K562 (cell line): ENCODE data around the gene MEFV. TPM values are rescaled to one million over a fixed set of nuclear protein-coding genes. Genes with fewer than 3 reads are reported as not detected.

ENCODE experiments used
- LARP7 ChIP-seq: fragments of 450-650 bp; IDR thresholded peaks from 2 replicates; pipeline ENCODE4 v1.6.1; 2016
- PHF8 ChIP-seq: fragments of 200-600 bp; sonication (generic); IDR thresholded peaks from 2 replicates; pipeline ENCODE4 v1.6.1; 2012; ENCODE audit warnings: mixed run types, mild to moderate bottlenecking, inconsistent platforms, low read length, moderate library complexity, borderline replicate concordance
- RAD51 ChIP-seq: fragments of 450-650 bp; IDR thresholded peaks from 2 replicates; pipeline ENCODE4 v1.7.1; 2016; ENCODE audit warnings: low read depth, mild to moderate bottlenecking, borderline replicate concordance
- ZBTB40 ChIP-seq, 2 experiments: fragments of 450-650 bp in 1 of 2; sonication (generic) in 1 of 2; formaldehyde crosslinking in 1 of 2; IDR thresholded peaks; 2 replicates each; pipeline versions ENCODE4 v1.7.1 to v1.9.0; 2016 to 2022; ENCODE audit warnings: inconsistent platforms in 1 of 2, mild to moderate bottlenecking in 1 of 2, missing genetic modification reagents in 1 of 2
- ZNF445 ChIP-seq: fragments of 250-450 bp; sonication (Bioruptor Pico); IDR thresholded peaks from 2 replicates; pipeline ENCODE4 v1.4.0; 2020; ENCODE audit warnings: low read depth, mild to moderate bottlenecking, moderate library complexity
- polyA plus RNA-seq, 8 experiments: library from polyadenylated mRNA; depleted of rRNA in 4 of 8; stranded (reverse) in 5 of 8; unstranded in 3 of 8; fragments of >200 nt; fragmentation: Nextera tagmentation in 2 of 8; fragmentation: Illumina TruSeq in 1 of 8; extraction: Ambion mirVana in 2 of 8; extraction: Trizol in 1 of 8; gene quantifications; 2 replicates each; pipeline versions ENCODE4 v1.2.1 to v1.2.3, GENCODE V29; 2011 to 2014; ENCODE audit warnings: inconsistent platforms in 1 of 8, missing spikeins in 1 of 8
- total RNA-seq, 7 experiments: library from RNA; depleted of rRNA in 6 of 7; stranded (reverse); fragments of >200 nt in 6 of 7; fragmentation: Illumina TruSeq in 2 of 7; extraction: Trizol in 2 of 7; gene quantifications; 2 replicates each; pipeline versions ENCODE4 v1.2.1 to v1.2.3, GENCODE V29; 2011 to 2021; ENCODE audit warnings: low replicate concordance in 1 of 7

The MEFV gene
- total and polyA plus RNA-seq, 9 of the 15 experiments (the other 6 are each of a cell fraction or from before 2014, with no cell fraction given) = 0.14 TPM; not detected in 8

DNA sequence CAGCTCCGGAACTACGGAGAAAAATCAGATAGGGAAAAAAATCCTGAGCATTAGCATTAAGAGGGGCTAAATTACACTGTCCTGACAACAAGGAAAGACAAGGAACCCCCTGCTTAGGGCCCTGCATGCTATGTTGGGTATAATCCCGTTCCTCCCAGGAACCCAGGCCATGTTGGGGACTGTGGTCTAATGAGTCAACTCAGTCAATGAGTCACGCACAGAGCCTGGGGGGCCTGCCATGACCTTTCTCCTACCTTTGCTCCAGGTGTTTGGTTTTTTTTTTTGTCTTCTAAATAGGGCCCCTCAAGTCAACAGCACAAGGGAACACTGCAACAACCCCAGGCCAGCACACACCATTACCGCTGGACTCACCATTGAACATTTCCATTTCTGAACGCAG is 12.6 kb downstream of the MEFV start (continued):
- TF ChIP-seq ZBTB40 (IDR thresholded peaks at IDR 0.05) = no peak
- TF ChIP-seq ZBTB40 (CRISPR knock-in tag; IDR thresholded peaks at IDR 0.05) = no peak
- TF ChIP-seq ZNF445 = no peak
- no peak for TF ChIP-seq RAD51
- no peak for TF ChIP-seq LARP7
- TF ChIP-seq PHF8 = no peak
